ENCODE results near the gene KCNIP4.

DNA sequence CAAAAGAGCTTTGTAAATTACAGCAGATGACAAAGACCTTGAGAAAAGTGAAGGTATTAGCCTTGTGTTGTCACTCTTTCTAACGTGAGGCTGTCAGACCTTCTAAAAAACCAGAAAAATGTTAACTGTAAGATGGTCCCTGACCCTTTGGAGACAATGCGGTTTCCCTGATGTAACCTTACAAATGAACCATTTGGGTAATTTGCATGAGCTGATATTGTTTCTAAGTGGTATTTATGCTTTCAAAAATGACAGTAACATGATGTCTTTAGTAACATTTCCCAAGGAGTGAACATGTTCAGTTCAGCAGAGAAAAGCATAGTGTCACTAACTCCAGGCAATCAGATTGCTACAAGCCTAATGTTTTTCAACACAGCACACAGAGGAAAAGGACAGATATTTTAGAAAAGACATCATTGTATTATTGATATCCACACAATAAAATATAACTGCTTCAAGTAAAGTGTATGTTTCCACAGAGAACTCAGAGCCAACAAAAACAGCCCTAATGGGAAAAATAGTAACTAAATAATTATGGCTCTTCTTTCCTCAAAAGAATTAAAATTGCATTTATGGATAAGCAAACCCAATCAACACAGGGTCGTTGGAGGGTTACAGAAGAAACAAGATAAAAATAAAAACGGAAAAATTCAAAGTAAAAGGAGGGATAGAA lies 434.4 kb downstream of the KCNIP4 start:
- TF ChIP-seq, protein P1, sequence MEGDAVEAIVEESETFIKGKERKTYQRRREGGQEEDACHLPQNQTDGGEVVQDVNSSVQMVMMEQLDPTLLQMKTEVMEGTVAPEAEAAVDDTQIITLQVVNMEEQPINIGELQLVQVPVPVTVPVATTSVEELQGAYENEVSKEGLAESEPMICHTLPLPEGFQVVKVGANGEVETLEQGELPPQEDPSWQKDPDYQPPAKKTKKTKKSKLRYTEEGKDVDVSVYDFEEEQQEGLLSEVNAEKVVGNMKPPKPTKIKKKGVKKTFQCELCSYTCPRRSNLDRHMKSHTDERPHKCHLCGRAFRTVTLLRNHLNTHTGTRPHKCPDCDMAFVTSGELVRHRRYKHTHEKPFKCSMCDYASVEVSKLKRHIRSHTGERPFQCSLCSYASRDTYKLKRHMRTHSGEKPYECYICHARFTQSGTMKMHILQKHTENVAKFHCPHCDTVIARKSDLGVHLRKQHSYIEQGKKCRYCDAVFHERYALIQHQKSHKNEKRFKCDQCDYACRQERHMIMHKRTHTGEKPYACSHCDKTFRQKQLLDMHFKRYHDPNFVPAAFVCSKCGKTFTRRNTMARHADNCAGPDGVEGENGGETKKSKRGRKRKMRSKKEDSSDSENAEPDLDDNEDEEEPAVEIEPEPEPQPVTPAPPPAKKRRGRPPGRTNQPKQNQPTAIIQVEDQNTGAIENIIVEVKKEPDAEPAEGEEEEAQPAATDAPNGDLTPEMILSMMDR (optimal IDR thresholded peaks at IDR 0.05 in 1 of 3, IDR thresholded peaks at IDR 0.05 in 1 of 3, conservative IDR thresholded peaks at IDR 0.05 in 1 of 3; ENCODE audit: extremely low read depth in 1 of 3, insufficient read depth in 2 of 3, low read length in 3 of 3): no peak
- no peak for TF ChIP-seq EZH2 (IDR thresholded peaks at IDR 0.05; ENCODE audit: low read length)

All from keratinocyte (primary cell).